ENCODE results near the gene NBPF26. TPM values are rescaled to one million over a fixed set of nuclear protein-coding genes. Genes with fewer than 3 reads are reported as not detected.
"Not testable (repeated sequence)": the region's sequence is repeated elsewhere in the genome, so short reads cannot be mapped to it uniquely, and the experiment has no call there.

The NBPF26 gene
- total and polyA plus RNA-seq, 9 of the 15 experiments (the other 6 are each of a cell fraction or from before 2014, with no cell fraction given) = 0.13 to 6.6 (median 5.2) TPM

- TF ChIP-seq ZNF165 (CRISPR knock-in tag; IDR thresholded peaks at IDR 0.05; ENCODE audit: borderline replicate concordance) = peak; percentile 20; the same call in 1 of the 2 replicates
- peak; percentile 71; the same call in 1 of the 2 replicates for TF ChIP-seq SMARCE1 (IDR thresholded peaks at IDR 0.05)
- TF ChIP-seq TBP (optimal IDR thresholded peaks at IDR 0.05; ENCODE audit: low read depth, low read length) = peak; percentile 92
- peak; percentile 72 for TF ChIP-seq CHD2 (IDR thresholded peaks at IDR 0.05; ENCODE audit: low read depth, low read length)
- peak; percentile 98 for TF ChIP-seq TCFL5 (CRISPR knock-in tag; conservative IDR thresholded peaks at IDR 0.05)
- peak; percentile 55; the same call in 1 of the 2 replicates for TF ChIP-seq HCFC1 (IDR thresholded peaks at IDR 0.05; ENCODE audit: low read depth, low read length)
- TF ChIP-seq, protein P1, sequence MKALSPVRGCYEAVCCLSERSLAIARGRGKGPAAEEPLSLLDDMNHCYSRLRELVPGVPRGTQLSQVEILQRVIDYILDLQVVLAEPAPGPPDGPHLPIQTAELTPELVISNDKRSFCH (CRISPR knock-in tag; IDR thresholded peaks at IDR 0.05) = not testable (repeated sequence)
- TF ChIP-seq, protein P1 (tag; IDR thresholded peaks at IDR 0.05) = peak; percentile 62
- 0 out of 2 replicates have a peak, but pooled peaks have one; percentile 60 for TF ChIP-seq EP300 (IDR thresholded peaks at IDR 0.05; ENCODE audit: low read length)
- peak; percentile 61 to 78; a peak in 3 of 4 replicates for TF ChIP-seq KDM1A (IDR thresholded peaks at IDR 0.05)
- peak; percentile 95 for TF ChIP-seq BCL6 (CRISPR knock-in tag; IDR thresholded peaks at IDR 0.05)
- TF ChIP-seq, protein P2, sequence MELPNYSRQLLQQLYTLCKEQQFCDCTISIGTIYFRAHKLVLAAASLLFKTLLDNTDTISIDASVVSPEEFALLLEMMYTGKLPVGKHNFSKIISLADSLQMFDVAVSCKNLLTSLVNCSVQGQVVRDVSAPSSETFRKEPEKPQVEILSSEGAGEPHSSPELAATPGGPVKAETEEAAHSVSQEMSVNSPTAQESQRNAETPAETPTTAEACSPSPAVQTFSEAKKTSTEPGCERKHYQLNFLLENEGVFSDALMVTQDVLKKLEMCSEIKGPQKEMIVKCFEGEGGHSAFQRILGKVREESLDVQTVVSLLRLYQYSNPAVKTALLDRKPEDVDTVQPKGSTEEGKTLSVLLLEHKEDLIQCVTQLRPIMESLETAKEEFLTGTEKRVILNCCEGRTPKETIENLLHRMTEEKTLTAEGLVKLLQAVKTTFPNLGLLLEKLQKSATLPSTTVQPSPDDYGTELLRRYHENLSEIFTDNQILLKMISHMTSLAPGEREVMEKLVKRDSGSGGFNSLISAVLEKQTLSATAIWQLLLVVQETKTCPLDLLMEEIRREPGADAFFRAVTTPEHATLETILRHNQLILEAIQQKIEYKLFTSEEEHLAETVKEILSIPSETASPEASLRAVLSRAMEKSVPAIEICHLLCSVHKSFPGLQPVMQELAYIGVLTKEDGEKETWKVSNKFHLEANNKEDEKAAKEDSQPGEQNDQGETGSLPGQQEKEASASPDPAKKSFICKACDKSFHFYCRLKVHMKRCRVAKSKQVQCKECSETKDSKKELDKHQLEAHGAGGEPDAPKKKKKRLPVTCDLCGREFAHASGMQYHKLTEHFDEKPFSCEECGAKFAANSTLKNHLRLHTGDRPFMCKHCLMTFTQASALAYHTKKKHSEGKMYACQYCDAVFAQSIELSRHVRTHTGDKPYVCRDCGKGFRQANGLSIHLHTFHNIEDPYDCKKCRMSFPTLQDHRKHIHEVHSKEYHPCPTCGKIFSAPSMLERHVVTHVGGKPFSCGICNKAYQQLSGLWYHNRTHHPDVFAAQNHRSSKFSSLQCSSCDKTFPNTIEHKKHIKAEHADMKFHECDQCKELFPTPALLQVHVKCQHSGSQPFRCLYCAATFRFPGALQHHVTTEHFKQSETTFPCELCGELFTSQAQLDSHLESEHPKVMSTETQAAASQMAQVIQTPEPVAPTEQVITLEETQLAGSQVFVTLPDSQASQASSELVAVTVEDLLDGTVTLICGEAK (IDR thresholded peaks at IDR 0.05) = peak; percentile 72
- TF ChIP-seq, protein P2 (CRISPR knock-in tag; IDR thresholded peaks at IDR 0.05) = 0 out of 2 replicates have a peak, but pooled peaks have one; percentile 64
- 0 out of 2 replicates have a peak, but pooled peaks have one; percentile 54 for TF ChIP-seq SREBF2 (CRISPR knock-in tag; IDR thresholded peaks at IDR 0.05)
- peak; percentile 100 for TF ChIP-seq CAMTA2 (CRISPR knock-in tag; conservative IDR thresholded peaks at IDR 0.05)
- peak; percentile 97 for TF ChIP-seq PTBP1 (IDR thresholded peaks at IDR 0.05; ENCODE audit: low read depth, low read length)
- peak; percentile 93 for TF ChIP-seq FOXK1 (CRISPR knock-in tag; IDR thresholded peaks at IDR 0.05; ENCODE audit: borderline replicate concordance)
- peak; percentile 74; the same call in 1 of the 2 replicates for TF ChIP-seq BCOR (IDR thresholded peaks at IDR 0.05)
- TF ChIP-seq, protein P3, sequence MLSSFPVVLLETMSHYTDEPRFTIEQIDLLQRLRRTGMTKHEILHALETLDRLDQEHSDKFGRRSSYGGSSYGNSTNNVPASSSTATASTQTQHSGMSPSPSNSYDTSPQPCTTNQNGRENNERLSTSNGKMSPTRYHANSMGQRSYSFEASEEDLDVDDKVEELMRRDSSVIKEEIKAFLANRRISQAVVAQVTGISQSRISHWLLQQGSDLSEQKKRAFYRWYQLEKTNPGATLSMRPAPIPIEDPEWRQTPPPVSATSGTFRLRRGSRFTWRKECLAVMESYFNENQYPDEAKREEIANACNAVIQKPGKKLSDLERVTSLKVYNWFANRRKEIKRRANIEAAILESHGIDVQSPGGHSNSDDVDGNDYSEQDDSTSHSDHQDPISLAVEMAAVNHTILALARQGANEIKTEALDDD (IDR thresholded peaks at IDR 0.05) = peak; percentile 85
Measured at GRCh38 chr1:120850537-120851421, 127.0 kb downstream of the NBPF26 start (continued).
